ENCODE data around the gene AURKAIP1. TPM values are rescaled to one million over a fixed set of nuclear protein-coding genes. Genes with fewer than 3 reads are reported as not detected.
A peak's percentile ranks its signal among the peaks of the same experiment; 100 is the strongest.

Gene AURKAIP1
- total and polyA plus RNA-seq, 2 of the 13 experiments (the other 11 are each of a cell fraction or from before 2014, with no cell fraction given): 69.5 to 175 TPM

DNA sequence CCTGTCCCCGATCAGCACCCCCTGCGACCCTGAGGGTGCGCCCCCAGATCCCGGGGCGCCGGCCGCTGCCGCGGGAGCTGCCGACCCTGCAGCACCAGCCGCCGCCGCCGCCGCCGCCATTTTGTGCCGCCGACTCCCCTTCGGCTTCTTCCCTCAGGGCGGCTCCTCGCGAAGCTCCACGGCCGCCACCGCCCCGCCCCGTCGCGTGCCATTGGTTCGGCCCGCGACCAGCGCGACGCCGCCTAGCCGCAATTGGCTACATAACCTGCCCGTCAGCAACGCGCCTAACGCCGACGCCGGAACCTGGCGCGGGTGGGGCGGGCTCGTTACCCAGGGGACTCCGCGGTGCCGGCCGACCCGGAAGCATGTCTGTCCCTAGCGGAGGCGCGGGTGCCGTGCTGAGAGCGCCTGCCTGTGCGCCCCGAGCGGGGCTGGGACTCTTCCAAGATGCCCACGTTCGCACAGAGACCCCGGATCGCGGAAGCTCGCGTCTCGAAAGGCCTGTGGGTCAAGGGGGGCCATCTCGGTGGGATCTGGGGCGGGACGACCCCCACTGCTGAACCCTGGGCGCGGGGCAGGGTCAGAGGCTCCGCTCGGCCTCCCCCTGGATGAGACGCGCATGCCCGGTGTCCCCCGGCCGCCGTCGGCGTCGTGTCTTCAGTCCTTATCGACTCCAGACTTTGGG lies 24.3 kb upstream of the AURKAIP1 start, which contains the start of gene CCNL2 (continued):
- TF ChIP-seq, protein P1, sequence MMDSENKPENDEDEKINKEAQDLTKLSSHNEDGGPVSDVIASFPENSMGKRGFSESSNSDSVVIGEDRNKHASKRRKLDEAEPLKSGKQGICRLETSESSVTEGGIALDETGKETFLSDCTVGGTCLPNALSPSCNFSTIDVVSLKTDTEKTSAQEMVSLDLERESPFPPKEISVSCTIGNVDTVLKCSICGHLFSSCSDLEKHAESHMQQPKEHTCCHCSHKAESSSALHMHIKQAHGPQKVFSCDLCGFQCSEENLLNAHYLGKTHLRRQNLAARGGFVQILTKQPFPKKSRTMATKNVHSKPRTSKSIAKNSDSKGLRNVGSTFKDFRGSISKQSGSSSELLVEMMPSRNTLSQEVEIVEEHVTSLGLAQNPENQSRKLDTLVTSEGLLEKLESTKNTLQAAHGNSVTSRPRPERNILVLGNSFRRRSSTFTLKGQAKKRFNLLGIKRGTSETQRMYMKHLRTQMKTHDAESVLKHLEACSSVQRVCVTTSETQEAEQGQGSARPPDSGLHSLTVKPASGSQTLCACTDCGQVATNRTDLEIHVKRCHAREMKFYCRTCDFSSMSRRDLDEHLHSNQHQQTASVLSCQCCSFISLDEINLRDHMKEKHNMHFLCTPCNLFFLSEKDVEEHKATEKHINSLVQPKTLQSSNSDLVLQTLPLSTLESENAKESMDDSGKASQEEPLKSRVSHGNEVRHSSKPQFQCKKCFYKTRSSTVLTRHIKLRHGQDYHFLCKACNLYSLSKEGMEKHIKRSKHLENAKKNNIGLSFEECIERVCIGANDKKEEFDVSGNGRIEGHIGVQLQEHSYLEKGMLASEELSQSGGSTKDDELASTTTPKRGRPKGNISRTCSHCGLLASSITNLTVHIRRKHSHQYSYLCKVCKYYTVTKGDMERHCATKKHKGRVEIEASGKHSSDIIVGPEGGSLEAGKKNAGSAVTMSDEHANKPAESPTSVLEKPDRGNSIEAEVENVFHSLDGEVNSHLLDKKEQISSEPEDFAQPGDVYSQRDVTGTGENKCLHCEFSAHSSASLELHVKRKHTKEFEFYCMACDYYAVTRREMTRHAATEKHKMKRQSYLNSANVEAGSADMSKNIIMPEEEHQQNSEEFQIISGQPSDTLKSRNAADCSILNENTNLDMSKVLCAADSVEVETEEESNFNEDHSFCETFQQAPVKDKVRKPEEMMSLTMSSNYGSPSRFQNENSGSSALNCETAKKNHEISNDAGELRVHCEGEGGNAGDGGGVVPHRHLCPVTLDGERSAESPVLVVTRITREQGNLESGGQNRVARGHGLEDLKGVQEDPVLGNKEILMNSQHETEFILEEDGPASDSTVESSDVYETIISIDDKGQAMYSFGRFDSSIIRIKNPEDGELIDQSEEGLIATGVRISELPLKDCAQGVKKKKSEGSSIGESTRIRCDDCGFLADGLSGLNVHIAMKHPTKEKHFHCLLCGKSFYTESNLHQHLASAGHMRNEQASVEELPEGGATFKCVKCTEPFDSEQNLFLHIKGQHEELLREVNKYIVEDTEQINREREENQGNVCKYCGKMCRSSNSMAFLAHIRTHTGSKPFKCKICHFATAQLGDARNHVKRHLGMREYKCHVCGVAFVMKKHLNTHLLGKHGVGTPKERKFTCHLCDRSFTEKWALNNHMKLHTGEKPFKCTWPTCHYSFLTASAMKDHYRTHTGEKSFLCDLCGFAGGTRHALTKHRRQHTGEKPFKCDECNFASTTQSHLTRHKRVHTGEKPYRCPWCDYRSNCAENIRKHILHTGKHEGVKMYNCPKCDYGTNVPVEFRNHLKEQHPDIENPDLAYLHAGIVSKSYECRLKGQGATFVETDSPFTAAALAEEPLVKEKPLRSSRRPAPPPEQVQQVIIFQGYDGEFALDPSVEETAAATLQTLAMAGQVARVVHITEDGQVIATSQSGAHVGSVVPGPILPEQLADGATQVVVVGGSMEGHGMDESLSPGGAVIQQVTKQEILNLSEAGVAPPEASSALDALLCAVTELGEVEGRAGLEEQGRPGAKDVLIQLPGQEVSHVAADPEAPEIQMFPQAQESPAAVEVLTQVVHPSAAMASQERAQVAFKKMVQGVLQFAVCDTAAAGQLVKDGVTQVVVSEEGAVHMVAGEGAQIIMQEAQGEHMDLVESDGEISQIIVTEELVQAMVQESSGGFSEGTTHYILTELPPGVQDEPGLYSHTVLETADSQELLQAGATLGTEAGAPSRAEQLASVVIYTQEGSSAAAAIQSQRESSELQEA (CRISPR knock-in tag; IDR thresholded peaks at IDR 0.05; ENCODE audit: not compliant biosample characterization): no peak
- TF ChIP-seq MAFG (CRISPR knock-in tag; IDR thresholded peaks at IDR 0.05) (no peak), ZNF326 (CRISPR knock-in tag; IDR thresholded peaks at IDR 0.05; ENCODE audit: borderline replicate concordance) (no peak), ONECUT2 (CRISPR knock-in tag; IDR thresholded peaks at IDR 0.05) (no peak), HNRNPL (IDR thresholded peaks at IDR 0.05; ENCODE audit: low read depth, low read length) (no peak), SMAD3 (CRISPR knock-in tag; IDR thresholded peaks at IDR 0.05) (no peak), ZNF207 (IDR thresholded peaks at IDR 0.05; ENCODE audit: borderline replicate concordance) (no peak), CC2D1A (CRISPR knock-in tag; IDR thresholded peaks at IDR 0.05) (peak; percentile 96; the same call in 1 of the 2 replicates), FOXC1 (CRISPR knock-in tag; IDR thresholded peaks at IDR 0.05; ENCODE audit: borderline replicate concordance) (peak; percentile 62; the same call in 1 of the 2 replicates), ZNF619 (CRISPR knock-in tag; IDR thresholded peaks at IDR 0.05) (no peak), ZNF790 (CRISPR knock-in tag; IDR thresholded peaks at IDR 0.05; ENCODE audit: borderline replicate concordance) (no peak; the same call in 1 of the 2 replicates), ZNF605 (CRISPR knock-in tag; IDR thresholded peaks at IDR 0.05) (no peak), MED1 (CRISPR knock-in tag; IDR thresholded peaks at IDR 0.05) (peak; percentile 56; the same call in 1 of the 2 replicates), ZEB1 (IDR thresholded peaks at IDR 0.05; ENCODE audit: insufficient replicate concordance, low read depth) (no peak), ZNF251 (CRISPR knock-in tag; IDR thresholded peaks at IDR 0.05) (0 out of 2 replicates have a peak, but pooled peaks have one; percentile 23), ETV6 (CRISPR knock-in tag; conservative IDR thresholded peaks at IDR 0.05) (peak; percentile 60; the same call in 1 of the 2 replicates), ZFP82 (CRISPR knock-in tag; IDR thresholded peaks at IDR 0.05; ENCODE audit: borderline replicate concordance) (no peak), ZNF274 (CRISPR knock-in tag; IDR thresholded peaks at IDR 0.05) (no peak; the same call in 1 of the 2 replicates), ZNF329 (CRISPR knock-in tag; IDR thresholded peaks at IDR 0.05; ENCODE audit: low read depth) (no peak)
- TF ChIP-seq, protein P2, sequence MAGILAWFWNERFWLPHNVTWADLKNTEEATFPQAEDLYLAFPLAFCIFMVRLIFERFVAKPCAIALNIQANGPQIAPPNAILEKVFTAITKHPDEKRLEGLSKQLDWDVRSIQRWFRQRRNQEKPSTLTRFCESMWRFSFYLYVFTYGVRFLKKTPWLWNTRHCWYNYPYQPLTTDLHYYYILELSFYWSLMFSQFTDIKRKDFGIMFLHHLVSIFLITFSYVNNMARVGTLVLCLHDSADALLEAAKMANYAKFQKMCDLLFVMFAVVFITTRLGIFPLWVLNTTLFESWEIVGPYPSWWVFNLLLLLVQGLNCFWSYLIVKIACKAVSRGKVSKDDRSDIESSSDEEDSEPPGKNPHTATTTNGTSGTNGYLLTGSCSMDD (CRISPR knock-in tag; IDR thresholded peaks at IDR 0.05): 0 out of 2 replicates have a peak, but pooled peaks have one; percentile 3
- TF ChIP-seq, protein P3, sequence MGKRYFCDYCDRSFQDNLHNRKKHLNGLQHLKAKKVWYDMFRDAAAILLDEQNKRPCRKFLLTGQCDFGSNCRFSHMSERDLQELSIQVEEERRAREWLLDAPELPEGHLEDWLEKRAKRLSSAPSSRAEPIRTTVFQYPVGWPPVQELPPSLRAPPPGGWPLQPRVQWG (CRISPR knock-in tag; IDR thresholded peaks at IDR 0.05; ENCODE audit: borderline replicate concordance, low read depth): no peak
